Left ventricle myocardium superior (tissue), 1 donor: ENCODE data around the gene FEN1. TPM values are rescaled to one million over a fixed set of nuclear protein-coding genes. Genes with fewer than 3 reads are reported as not detected.

Source experiments
- ATAC-seq: fragments of 200-7000 bp; cut with Tn5 transposase; one replicate; pipeline ENCODE4 v1.9.1; 2020; ENCODE audit warnings: mild to moderate bottlenecking, moderate library complexity
- DNase-seq: peaks from one replicate; pipeline ENCODE4 v3.0.0-alpha.2; 2020
- intact Hi-C: fragments of 100-400 bp; cut with micrococcal nuclease; formaldehyde crosslinking; loops from one replicate; pipeline ENCODE4 v1.11.0; 2022
- total RNA-seq: library from RNA; stranded (reverse); fragmentation: NEBNext Ultra II Directional; extraction: Animal tissue kit (Norgen Biotek cat#: 25700); gene quantifications from one replicate; pipeline ENCODE4 v1.2.1, GENCODE V29; 2021
- donor health status: DM: no; HTN: yes; CAD: no; lungs with severe emphysema.

The FEN1 gene
- total RNA-seq, 1 donor from 2014 or later = 6.4 TPM

DNA sequence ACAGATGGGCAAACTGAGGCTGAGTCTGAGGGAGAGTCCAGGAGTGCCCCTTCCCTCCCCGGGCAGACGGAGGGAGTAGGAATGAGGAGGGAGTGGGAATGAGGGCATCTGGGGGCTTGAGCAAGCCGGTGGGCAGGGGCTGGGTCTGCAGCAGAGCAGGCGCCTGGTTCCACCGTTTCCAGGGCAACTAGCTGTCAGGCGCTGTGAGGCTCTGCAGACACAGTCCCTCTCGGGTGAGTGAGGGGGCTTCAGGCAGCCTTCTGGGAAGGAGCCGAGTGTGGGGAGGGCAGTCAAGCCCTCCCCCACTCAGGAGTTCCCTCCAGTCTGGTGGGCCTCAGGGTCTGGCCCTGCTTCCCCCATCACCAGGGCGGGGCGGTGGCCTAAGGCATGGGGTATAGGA is 19.4 kb upstream of the FEN1 start:
- intact Hi-C loops = no loop called here
- no peak for DNase-seq
- no peak for ATAC-seq

GRCh38 chr11:61773809-61774208 is 18.9 kb upstream of the FEN1 start:
- intact Hi-C loops = no loop called here
- no peak for ATAC-seq
- no peak for DNase-seq

DNA sequence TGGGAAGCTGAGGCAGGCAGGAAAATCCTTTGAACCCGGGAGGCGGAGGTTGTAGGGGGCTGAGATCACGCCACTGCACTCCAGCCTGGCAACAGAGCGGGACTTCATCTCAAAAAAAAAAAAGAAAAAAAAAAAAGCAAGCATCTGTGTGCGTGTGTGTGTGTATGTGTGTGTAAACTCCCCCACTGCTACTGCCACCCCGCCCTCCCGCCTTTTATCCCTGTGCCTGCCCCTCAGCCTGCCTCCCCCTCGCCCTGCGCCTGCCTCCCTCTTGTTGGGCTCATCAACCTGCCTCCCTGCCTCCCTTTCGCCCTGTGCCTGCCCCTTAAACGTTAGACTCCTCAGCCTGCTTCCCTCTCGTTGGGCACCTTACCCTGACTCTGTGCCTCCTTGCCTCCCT is 18.3 kb upstream of the FEN1 start:
- no peak for DNase-seq
- no peak for ATAC-seq
- intact Hi-C loops = no loop called here

DNA sequence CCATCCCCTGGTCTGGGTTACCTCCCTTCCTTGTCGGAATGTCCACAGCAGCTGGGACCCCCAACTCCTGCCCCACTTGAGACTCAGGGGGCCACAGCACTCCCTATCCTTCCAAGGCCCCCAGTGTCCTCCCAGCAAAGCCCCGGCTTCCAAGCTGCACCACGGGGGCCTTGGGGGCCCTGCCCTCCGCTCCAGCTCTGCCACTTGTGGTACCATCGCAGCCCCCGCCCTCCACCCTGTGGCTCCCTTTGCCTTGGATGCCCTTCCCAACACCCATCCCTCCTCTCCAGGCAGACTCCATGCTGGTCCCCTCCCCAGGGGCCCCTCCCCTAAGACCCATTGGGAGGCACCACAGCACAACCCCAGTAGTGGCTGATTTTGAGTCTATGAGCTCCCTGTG is 17.6 kb upstream of the FEN1 start:
- no peak for DNase-seq
- ATAC-seq = no peak
- intact Hi-C loops = no loop called here

GRCh38 chr11:61775606-61776554 is 16.8 kb upstream of the FEN1 start:
- no peak for DNase-seq
- intact Hi-C loops = no loop called here
- no peak for ATAC-seq

- DNase-seq = peak; percentile 54
- intact Hi-C loops = no loop called here
- peak; percentile 50 for ATAC-seq
Observed at GRCh38 chr11:61776561-61777075, 16.1 kb upstream of the FEN1 start.

- ATAC-seq = peak; percentile 79
- intact Hi-C loops = no loop called here
- peak; percentile 69 for DNase-seq
Observed at GRCh38 chr11:61777234-61778090, 15.2 kb upstream of the FEN1 start.

GRCh38 chr11:61778357-61778886 is 14.3 kb upstream of the FEN1 start:
- intact Hi-C loops = no loop called here
- no peak for DNase-seq

DNA sequence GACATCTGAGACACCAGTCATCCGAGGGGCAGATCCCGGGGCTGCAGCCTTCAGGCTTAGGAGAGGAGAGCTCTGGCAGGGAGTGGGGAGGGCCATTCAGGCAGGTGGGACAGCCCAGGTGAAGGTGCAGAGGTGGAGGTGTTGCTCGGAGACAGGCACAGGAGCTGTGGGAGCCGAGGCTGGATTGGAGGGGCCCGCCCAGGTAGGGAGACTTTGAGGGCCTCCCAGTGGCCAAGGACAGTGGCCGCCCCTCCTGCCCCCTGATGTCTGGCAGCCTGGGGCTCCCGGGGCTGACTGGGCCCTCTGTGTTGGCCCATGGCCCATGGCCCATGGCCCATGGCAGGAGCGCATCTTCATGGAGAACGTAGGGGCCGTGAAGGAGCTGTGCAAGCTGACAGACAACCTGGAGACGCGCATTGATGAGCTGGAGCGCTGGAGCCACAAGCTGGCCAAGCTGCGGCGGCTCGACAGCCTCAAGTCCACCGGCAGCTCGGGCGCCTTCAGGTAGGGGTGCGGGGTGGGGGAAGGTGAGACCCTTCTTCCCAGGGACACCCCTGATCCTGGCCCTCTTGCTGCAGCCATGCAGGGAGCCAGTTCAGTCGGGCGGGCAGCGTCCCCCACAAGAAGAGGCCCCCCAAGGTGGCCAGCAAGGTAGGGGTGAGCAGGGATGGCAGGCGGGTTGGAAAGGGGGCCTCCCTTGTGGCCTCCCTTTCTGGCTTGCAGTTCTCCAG is 13.6 kb upstream of the FEN1 start:
- ATAC-seq (no peak), DNase-seq (no peak)
- intact Hi-C loops = no loop called here

More at GRCh38 chr11:61778357-61778886, 14.3 kb upstream of the FEN1 start:
- ATAC-seq = no peak

DNA sequence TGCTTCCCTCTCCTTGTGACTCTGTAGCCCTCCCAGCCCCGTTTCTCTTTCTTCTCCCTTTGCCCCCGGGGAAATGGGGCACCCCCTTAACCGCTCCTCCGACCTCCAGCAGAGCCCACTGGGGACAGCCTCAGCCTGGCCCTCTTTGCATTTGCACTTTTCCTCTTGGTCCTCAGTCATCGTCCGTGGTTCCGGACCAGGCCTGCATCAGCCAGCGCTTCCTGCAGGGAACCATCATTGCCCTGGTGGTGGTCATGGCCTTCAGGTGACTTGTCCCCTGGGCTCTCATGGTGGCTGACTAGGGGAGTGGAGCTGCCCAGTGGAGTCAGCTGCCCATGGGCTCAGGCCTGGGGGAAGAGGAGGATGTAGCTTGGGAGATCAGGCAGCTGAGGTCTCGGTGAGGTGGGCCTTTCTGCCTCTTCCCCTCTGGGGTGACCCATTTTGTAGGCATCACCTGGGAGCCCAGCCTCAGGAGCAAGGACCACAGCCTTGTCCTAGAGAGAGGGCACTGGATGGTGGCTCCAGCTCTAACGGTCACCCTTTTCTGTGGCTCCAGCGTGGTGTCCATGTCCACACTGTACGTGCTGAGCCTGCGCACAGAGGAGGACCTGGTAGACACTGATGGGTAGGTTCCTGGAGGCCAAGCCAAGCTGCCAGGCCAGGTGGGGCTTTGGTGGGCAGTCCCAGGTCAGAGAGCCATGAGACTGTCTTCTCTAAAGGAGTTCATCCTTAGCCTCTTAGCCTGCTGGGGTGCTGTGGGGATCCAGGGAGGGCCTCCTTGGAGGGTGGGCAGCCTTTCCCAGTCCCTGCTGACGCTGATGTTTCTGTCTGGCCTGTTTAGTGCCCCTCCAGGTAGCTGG is 12.8 kb upstream of the FEN1 start:
- DNase-seq (no peak), ATAC-seq (no peak)
- intact Hi-C loops = no loop called here

DNA sequence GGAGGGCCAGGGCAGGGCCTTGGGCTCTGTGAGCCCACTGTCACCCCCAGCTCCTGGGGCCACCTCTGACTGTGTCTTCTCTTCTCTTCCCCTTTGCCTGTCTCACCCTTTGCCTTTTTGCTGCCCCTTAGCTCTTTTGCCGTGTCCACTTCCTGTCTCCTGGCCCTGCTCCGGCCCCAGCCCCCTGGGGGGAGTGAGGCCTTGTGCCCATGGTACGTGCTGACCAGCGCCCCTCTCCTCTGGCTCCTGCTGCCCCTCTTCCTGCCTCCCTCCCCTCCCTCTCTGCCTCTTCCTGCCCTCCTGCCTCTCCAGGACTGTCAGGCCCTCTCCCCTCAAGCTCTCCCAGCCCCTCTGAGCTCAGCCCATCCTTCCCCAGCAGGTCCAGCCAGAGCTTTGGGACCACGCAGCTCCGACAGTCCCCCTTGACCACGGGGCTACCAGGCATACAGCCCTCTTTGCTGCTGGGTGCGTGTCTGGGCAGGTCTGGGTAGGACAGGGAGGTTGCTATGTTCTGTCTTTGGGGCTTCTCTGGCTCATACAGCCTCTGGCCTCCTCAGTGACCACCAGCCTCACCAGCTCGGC is 12.0 kb upstream of the FEN1 start:
- DNase-seq (no peak), ATAC-seq (no peak)
- intact Hi-C loops = no loop called here

- intact Hi-C loops = no loop called here
- DNase-seq (peak; percentile 22), ATAC-seq (no peak)
Observed at GRCh38 chr11:61781585-61781984, 11.1 kb upstream of the FEN1 start.

GRCh38 chr11:61782299-61782698 is 10.4 kb upstream of the FEN1 start:
- DNase-seq (no peak), ATAC-seq (no peak)
- intact Hi-C loops = no loop called here

DNA sequence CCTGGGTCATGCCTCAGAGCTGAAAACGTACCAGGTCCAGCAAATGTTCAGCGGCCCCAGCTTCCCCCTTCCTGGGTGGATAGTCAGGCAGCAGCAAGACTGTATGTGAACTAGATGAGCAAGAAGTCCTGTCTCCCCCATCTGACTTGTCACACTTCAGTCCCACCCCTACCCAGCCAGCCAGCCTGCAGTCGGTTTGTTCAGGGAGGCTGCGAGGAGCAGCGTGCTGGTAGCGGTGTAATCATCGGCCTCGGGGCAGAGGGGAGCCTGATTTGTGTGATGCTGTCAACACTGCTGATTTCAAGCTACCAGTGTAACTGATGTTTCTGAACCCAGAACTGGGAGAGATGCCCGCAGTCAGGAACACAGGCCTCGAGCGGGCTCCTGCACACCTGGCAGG is 9.9 kb upstream of the FEN1 start:
- ATAC-seq = no peak
- intact Hi-C loops = no loop called here
- peak; percentile 4 for DNase-seq

DNA sequence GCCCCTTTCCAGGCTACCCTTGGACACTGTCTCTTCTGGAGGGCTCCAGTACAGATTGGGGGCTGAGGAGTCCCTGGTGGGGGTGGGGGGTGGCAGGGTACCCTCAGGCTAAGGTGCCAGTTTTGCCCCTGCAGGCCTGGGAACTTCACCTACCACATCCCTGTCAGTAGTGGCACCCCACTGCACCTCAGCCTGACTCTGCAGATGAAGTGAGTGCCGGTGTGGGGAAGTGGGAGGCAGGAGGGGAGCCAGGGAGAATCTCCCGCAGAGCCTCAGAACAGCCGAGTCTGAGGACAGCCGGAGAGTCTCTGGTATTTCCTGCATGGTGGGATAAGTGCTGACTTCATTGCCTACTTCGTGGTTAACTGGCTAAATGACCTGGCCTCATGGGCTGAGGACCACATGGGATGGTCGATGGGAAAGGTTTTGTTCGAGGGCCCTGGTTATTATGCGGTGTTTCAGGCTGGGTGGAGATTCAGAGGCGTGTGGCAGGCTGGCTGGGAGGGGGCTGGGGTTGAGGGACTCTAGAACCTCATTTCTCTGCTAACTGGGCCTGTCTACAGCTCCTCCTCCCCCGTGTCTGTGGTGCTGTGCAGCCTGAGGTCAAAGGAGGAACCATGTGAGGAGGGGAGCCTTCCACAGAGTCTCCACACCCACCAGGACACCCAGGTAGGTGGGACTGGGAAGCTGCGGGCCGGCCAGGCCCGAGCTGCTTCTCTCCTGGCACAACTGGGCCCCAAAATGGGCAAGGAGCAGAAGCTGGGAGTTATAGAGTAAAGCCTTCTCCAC is 8.8 kb upstream of the FEN1 start:
- no peak for ATAC-seq
- DNase-seq = no peak
- intact Hi-C loops = no loop called here

- ATAC-seq (no peak), DNase-seq (no peak)
- intact Hi-C loops = no loop called here
Observed at GRCh38 chr11:61784506-61784805, 8.3 kb upstream of the FEN1 start.

DNA sequence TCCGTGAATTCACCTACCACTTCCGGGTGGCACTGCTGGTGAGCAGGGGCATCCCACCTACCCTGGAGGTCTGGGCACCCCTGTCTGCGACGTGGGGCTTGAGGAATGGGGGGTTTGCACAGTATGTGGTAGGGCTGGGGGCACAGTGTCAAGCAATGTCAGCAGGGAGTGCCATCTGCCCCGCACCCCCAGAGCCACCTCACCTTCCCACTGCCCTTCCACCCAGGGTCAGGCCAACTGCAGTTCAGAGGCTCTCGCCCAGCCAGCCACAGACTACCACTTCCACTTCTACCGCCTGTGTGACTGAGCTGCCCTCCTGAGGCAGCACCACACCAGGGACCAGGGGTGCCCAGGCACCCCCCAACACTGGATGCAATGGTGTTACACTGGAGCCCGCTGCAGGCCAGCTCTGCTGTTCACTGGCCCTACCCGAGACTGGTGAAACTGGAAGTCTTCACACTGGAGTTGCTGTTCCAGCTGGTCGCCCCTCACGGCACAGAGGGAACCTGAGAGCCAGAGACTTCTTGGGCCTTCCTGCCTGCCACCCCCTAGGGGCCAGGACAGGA is 6.8 kb upstream of the FEN1 start:
- no peak for ATAC-seq
- no peak for DNase-seq
- intact Hi-C loops = no loop called here
